Measurements from ENCODE around the gene BORCS8. TPM values are rescaled to one million over a fixed set of nuclear protein-coding genes. Genes with fewer than 3 reads are reported as not detected.
A peak's percentile ranks its signal among the peaks of the same experiment; 100 is the strongest.

The BORCS8 gene
- total and polyA plus RNA-seq, 2 of the 13 experiments (the other 11 are each of a cell fraction or from before 2014, with no cell fraction given), result 9.6 to 13.3 TPM

DNA sequence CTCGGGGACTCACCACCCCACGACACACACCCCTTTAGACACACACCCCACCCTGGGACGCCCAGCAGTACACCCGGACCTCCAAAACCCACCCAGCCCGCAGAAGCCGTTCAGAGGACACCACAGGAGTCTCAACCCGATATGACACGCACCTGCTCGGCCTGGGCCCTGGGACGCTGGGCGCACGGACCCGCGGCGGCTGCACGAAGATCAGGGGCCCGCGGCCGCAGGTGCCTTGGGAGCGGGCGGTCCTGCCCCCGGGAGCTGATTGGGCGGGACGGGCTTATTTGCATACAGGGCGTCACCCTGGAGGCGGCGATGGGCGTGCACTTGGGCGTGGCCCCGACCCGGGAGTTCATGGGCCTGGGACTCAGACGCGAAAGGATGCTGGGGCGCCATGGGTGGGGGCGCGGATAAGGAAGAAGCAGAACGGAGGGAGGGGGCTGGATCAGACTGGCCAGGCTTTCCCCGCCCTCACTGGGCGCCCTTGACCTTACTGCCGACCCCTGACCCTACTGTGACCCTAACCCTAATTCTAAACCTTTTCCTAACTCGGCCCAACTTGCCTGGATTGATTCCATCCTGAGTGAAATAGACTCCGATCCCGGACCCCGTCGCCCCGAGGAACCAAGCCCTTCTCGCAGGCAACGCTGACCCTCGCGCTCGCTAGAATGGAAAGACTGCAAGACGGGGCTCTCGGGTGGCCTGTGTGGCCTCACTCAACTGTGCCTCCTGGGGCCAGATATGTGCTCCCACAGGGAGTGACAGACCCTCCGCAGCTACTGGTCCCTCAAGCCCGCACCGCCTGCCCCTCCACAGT lies 21.7 kb downstream of the BORCS8 start, which contains the start of gene MEF2B (continued):
- TF ChIP-seq ZNF138 (CRISPR knock-in tag; IDR thresholded peaks at IDR 0.05; ENCODE audit: low read depth) (no peak), ZNF766 (CRISPR knock-in tag; IDR thresholded peaks at IDR 0.05; ENCODE audit: borderline replicate concordance) (no peak), AGO2 (optimal IDR thresholded peaks at IDR 0.05; ENCODE audit: low read depth, low read length) (peak; percentile 88), ZNF746 (CRISPR knock-in tag; IDR thresholded peaks at IDR 0.05) (no peak), ZFP36L2 (CRISPR knock-in tag; IDR thresholded peaks at IDR 0.05) (no peak), CC2D1A (CRISPR knock-in tag; IDR thresholded peaks at IDR 0.05) (no peak), FOXA1 (IDR thresholded peaks at IDR 0.05) (no peak), FOXA1 (CRISPR knock-in tag; IDR thresholded peaks at IDR 0.05) (0 out of 2 replicates have a peak, but pooled peaks have one; percentile 3), RFXANK (CRISPR knock-in tag; IDR thresholded peaks at IDR 0.05) (no peak), SP5 (CRISPR knock-in tag; IDR thresholded peaks at IDR 0.05; ENCODE audit: borderline replicate concordance, low read depth) (no peak; the same call in 1 of the 2 replicates), PLRG1 (conservative IDR thresholded peaks at IDR 0.05) (no peak), MTF1 (CRISPR knock-in tag; IDR thresholded peaks at IDR 0.05) (no peak), ZKSCAN5 (CRISPR knock-in tag; IDR thresholded peaks at IDR 0.05) (no peak), KLF13 (CRISPR knock-in tag; IDR thresholded peaks at IDR 0.05) (no peak), RXRB (CRISPR knock-in tag; IDR thresholded peaks at IDR 0.05; ENCODE audit: borderline replicate concordance) (no peak), RBM22 (optimal IDR thresholded peaks at IDR 0.05; ENCODE audit: low read length) (no peak), FOXC1 (CRISPR knock-in tag; IDR thresholded peaks at IDR 0.05; ENCODE audit: borderline replicate concordance) (no peak), NFIC (IDR thresholded peaks at IDR 0.05; ENCODE audit: low read length) (no peak), HNRNPK (IDR thresholded peaks at IDR 0.05; ENCODE audit: low read depth, low read length, poor library complexity, severe bottlenecking) (peak; percentile 41), TAF15 (IDR thresholded peaks at IDR 0.05; ENCODE audit: low read depth, low read length, poor library complexity, severe bottlenecking) (peak; percentile 83), SP4 (CRISPR knock-in tag; IDR thresholded peaks at IDR 0.05) (peak; percentile 77), NFYB (CRISPR knock-in tag; IDR thresholded peaks at IDR 0.05) (peak; percentile 83), RAD21 (CRISPR knock-in tag; IDR thresholded peaks at IDR 0.05) (no peak), KAT8 (CRISPR knock-in tag; IDR thresholded peaks at IDR 0.05) (no peak)
- TF ChIP-seq, protein P1, sequence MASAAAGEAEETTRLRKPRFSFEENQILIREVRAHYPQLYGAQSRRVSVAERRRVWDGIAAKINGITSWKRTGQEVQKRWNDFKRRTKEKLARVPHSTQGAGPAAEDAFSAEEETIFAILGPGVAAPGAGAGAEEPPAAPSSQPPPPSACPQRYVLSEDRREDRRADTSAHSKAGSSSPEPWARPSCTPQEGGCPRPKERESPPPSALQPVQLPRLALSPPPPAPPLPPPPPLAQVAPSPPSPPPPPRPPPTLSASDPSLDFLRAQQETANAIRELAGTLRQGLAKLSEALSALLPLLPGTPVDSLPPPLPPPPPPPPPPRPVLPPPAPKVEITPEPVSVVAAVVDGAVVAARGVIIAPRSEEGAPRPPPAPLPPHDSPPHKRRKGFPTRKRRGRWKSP (CRISPR knock-in tag; IDR thresholded peaks at IDR 0.05), result 0 out of 2 replicates have a peak, but pooled peaks have one; percentile 21
- TF ChIP-seq, protein P2, sequence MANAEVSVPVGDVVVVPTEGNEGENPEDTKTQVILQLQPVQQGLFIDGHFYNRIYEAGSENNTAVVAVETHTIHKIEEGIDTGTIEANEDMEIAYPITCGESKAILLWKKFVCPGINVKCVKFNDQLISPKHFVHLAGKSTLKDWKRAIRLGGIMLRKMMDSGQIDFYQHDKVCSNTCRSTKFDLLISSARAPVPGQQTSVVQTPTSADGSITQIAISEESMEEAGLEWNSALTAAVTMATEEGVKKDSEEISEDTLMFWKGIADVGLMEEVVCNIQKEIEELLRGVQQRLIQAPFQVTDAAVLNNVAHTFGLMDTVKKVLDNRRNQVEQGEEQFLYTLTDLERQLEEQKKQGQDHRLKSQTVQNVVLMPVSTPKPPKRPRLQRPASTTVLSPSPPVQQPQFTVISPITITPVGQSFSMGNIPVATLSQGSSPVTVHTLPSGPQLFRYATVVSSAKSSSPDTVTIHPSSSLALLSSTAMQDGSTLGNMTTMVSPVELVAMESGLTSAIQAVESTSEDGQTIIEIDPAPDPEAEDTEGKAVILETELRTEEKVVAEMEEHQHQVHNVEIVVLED (CRISPR knock-in tag; IDR thresholded peaks at IDR 0.05; ENCODE audit: borderline replicate concordance), result 0 out of 2 replicates have a peak, but pooled peaks have one; percentile 16
- TF ChIP-seq, protein P3, sequence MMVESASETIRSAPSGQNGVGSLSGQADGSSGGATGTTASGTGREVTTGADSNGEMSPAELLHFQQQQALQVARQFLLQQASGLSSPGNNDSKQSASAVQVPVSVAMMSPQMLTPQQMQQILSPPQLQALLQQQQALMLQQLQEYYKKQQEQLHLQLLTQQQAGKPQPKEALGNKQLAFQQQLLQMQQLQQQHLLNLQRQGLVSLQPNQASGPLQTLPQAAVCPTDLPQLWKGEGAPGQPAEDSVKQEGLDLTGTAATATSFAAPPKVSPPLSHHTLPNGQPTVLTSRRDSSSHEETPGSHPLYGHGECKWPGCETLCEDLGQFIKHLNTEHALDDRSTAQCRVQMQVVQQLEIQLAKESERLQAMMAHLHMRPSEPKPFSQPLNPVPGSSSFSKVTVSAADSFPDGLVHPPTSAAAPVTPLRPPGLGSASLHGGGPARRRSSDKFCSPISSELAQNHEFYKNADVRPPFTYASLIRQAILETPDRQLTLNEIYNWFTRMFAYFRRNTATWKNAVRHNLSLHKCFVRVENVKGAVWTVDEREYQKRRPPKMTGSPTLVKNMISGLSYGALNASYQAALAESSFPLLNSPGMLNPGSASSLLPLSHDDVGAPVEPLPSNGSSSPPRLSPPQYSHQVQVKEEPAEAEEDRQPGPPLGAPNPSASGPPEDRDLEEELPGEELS (CRISPR knock-in tag; IDR thresholded peaks at IDR 0.05), result no peak
